Uterus (tissue), 4 donors: Measurements from ENCODE around the gene EPHB2. TPM values are rescaled to one million over a fixed set of nuclear protein-coding genes. Genes with fewer than 3 reads are reported as not detected.

Source experiments
- DNase-seq, 2 donors: peaks; one replicate each; pipeline ENCODE4 v3.0.0-alpha.2; 2019 to 2020
- H3K27ac ChIP-seq, 2 donors: fragments of 200-600 bp; sonication (generic); 1 replicate in 1 of 2; 2 replicates in 1 of 2; pipeline ENCODE4 v1.5.1; 2016 to 2018
- H3K27me3 ChIP-seq, 2 donors: fragments of 200-600 bp; sonication (generic); one replicate each; pipeline ENCODE4 v1.5.1; 2018 to 2019; ENCODE audit warnings: control low read depth in 1 of 2
- H3K36me3 ChIP-seq, 2 donors: fragments of 200-600 bp; sonication (generic); one replicate each; pipeline ENCODE4 v1.5.1; 2019; ENCODE audit warnings: control low read depth in 1 of 2
- H3K4me1 ChIP-seq, 2 donors: fragments of 200-600 bp; sonication (generic); one replicate each; pipeline ENCODE4 v1.5.1; 2018 to 2019; ENCODE audit warnings: control low read depth in 1 of 2
- H3K4me3 ChIP-seq, 2 donors: fragments of 200-600 bp; sonication (generic); 1 replicate in 1 of 2; 2 replicates in 1 of 2; pipeline ENCODE4 v1.5.1; 2018 to 2019; ENCODE audit warnings: mild to moderate bottlenecking in 1 of 2
- H3K9me3 ChIP-seq, 2 donors: fragments of 200-600 bp; sonication (generic); one replicate each; pipeline ENCODE4 v1.5.1; 2019; ENCODE audit warnings: control low read depth in 1 of 2
- CTCF ChIP-seq, 4 experiments: fragments of 200-600 bp in 2 of 4; fragments of 450-650 bp in 2 of 4; sonication (generic) in 2 of 4; IDR thresholded peaks; one replicate each; pipeline ENCODE4 v1.5.1; 2016 to 2019; ENCODE audit warnings: antibody characterized with exemption in 4 of 4, mild to moderate bottlenecking in 2 of 4, moderate library complexity in 1 of 4
- POLR2A ChIP-seq, 2 donors: fragments of 450-650 bp; IDR thresholded peaks; one replicate each; pipeline ENCODE4 v1.6.1; 2016; ENCODE audit warnings: antibody characterized with exemption in 2 of 2, mild to moderate bottlenecking in 1 of 2, moderate library complexity in 1 of 2
- intact Hi-C: fragments of 100-400 bp; cut with DNase I; formaldehyde crosslinking; loops from one replicate; pipeline ENCODE4 v1.15.1; 2023; ENCODE audit warnings: low total_unique reads
- total RNA-seq, 4 donors: library from RNA; depleted of rRNA in 3 of 4; stranded (reverse); fragments of >200 nt in 3 of 4; gene quantifications; one replicate each; pipeline versions ENCODE4 v1.1.0 to v1.2.4, GENCODE V29; 2014 to 2023
- donor health status: DM: yes; HTN: yes; CAD: no.

The EPHB2 gene
- total RNA-seq, 4 donors from 2014 or later = under 0.01 to 49.6 (median 2.2) TPM

DNA sequence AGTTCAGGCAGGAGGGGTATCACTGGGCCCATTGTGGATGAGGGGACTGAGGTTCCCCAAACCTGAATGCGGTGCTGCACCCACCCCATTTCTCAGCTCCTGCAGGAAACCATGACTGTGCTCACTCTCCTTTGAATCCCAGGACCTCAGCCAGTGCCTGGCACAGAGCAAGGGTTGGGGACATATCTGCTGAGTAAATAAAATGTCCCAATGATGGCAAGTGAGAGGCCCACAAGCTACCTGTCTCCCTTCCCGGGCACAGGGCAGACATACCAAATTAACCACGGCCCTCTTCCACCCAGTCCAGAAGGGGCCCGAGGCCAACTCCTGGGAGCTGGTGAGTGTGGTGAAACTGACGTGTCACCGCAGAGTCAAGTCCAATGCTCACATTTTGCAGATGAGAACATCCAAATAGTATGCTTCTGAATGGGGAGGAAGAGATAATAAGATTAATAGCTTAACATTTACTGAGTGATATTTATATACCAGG lies 97.6 kb downstream of the EPHB2 start:
- Histone ChIP-seq H3K9me3 (no peaks in the 10 kb centered on the region), H3K27me3 (no peaks in the 10 kb centered on the region), H3K27ac (peak overlapping the region; percentile 9 to 38), H3K4me3 (no peak overlapping the region), H3K4me1 (peaks cover 0 to 4% of the 10 kb centered on the region in 2 donors), H3K36me3 (no peaks in the 10 kb centered on the region)
- intact Hi-C loops = no loop called here
- TF ChIP-seq POLR2A (IDR thresholded peaks at IDR 0.05) = no peak
- no peak for TF ChIP-seq CTCF (IDR thresholded peaks at IDR 0.05)
- no peak for DNase-seq

- TF ChIP-seq CTCF (IDR thresholded peaks at IDR 0.05) = no peak
- no peak for TF ChIP-seq POLR2A (IDR thresholded peaks at IDR 0.05)
- Histone ChIP-seq H3K27me3 (no peaks in the 10 kb centered on the region), H3K27ac (peak overlapping the region; percentile 9 to 38), H3K4me1 (peaks cover 0 to 4% of the 10 kb centered on the region in 2 donors), H3K9me3 (no peaks in the 10 kb centered on the region), H3K36me3 (no peaks in the 10 kb centered on the region), H3K4me3 (no peak overlapping the region)
- DNase-seq = peak; percentile 37 to 68
- intact Hi-C loops = no loop called here
These were observed 98.2 kb downstream of the EPHB2 start for GRCh38 chr1:22808676-22809483.

GRCh38 chr1:22809783-22810182 lies 99.1 kb downstream of the EPHB2 start:
- intact Hi-C loops = no loop called here
- Histone ChIP-seq H3K9me3 (no peaks in the 10 kb centered on the region), H3K27ac (no peak overlapping the region), H3K36me3 (no peaks in the 10 kb centered on the region), H3K4me3 (no peak overlapping the region), H3K27me3 (no peaks in the 10 kb centered on the region), H3K4me1 (peaks cover 0 to 8% of the 10 kb centered on the region in 2 donors)
- no peak for DNase-seq
- TF ChIP-seq POLR2A (IDR thresholded peaks at IDR 0.05) (no peak), CTCF (IDR thresholded peaks at IDR 0.05) (no peak)

DNA sequence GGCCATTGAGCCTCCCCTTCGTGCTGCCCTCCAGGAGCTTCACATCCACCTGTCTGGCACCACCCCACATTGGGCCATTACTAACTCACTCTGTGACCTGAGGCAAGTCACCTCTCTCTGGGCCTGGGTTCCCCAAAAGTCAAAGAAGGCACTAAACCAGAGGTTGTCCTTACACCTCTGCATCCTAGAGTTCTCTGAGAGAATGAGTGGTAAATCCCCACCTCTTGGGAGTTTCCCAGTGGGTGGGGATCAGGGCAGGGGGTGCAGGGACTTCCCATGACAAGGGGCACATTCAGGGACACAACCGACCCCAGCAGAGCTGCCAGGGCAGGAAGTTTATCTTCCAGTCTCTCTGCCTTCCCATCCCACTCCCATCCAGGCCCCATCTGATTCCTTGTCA lies 99.7 kb downstream of the EPHB2 start:
- no peak for TF ChIP-seq POLR2A (IDR thresholded peaks at IDR 0.05)
- no peak for TF ChIP-seq CTCF (IDR thresholded peaks at IDR 0.05)
- no peaks in the 10 kb centered on the region for H3K27me3 ChIP-seq
- no peak overlapping the region for H3K4me3 ChIP-seq
- H3K27ac ChIP-seq = no peak overlapping the region
- H3K36me3 ChIP-seq = no peaks in the 10 kb centered on the region
- DNase-seq = no peak
- intact Hi-C loops = no loop called here
- no peaks in the 10 kb centered on the region for H3K9me3 ChIP-seq
- peaks cover 0 to 8% of the 10 kb centered on the region in 2 donors for H3K4me1 ChIP-seq

GRCh38 chr1:22812092-22812880 lies 101.6 kb downstream of the EPHB2 start:
- TF ChIP-seq CTCF (IDR thresholded peaks at IDR 0.05) (no peak), POLR2A (IDR thresholded peaks at IDR 0.05) (no peak)
- no peaks in the 10 kb centered on the region for H3K36me3 ChIP-seq
- H3K27ac ChIP-seq = no peak overlapping the region
- H3K27me3 ChIP-seq = no peaks in the 10 kb centered on the region
- intact Hi-C loops = no loop called here
- no peak for DNase-seq
- no peak overlapping the region for H3K4me3 ChIP-seq
- no peaks in the 10 kb centered on the region for H3K9me3 ChIP-seq
- peaks cover 0 to 8% of the 10 kb centered on the region in 2 donors for H3K4me1 ChIP-seq
